Fibroblast of lung (primary cell): ENCODE measurements around the gene GDF11. TPM values are rescaled to one million over a fixed set of nuclear protein-coding genes. Genes with fewer than 3 reads are reported as not detected.
A peak's percentile ranks its signal among the peaks of the same experiment; 100 is the strongest.

ENCODE experiments used
- DNase-seq, 2 donors: peaks; one replicate each; pipeline versions ENCODE4 v3.0.0 to v3.0.0-alpha.2; 2010; ENCODE audit warnings: low read depth in 2 of 2
- H2AFZ ChIP-seq: 2 replicates; pipeline ENCODE4 v1.5.1; 2012; ENCODE audit warnings: low read length, control low read depth, inconsistent platforms
- H3K27ac ChIP-seq: 2 replicates; pipeline ENCODE4 v1.5.1; 2011; ENCODE audit warnings: low read length, control low read depth; ENCODE audit not compliant: insufficient read depth
- H3K27me3 ChIP-seq: 2 replicates; pipeline ENCODE4 v1.5.1; 2011; ENCODE audit warnings: mild to moderate bottlenecking, low read length; ENCODE audit not compliant: control insufficient read depth, insufficient read depth
- H3K36me3 ChIP-seq: 2 replicates; pipeline ENCODE4 v1.5.1; 2011; ENCODE audit warnings: low read length; ENCODE audit not compliant: control insufficient read depth, insufficient read depth
- H3K4me1 ChIP-seq: 2 replicates; pipeline ENCODE4 v1.5.1; 2011; ENCODE audit warnings: low read length; ENCODE audit not compliant: control insufficient read depth, insufficient read depth; ENCODE audit errors: extremely low read depth
- H3K4me2 ChIP-seq: 2 replicates; pipeline ENCODE4 v1.5.1; 2011; ENCODE audit warnings: low read length, control low read depth; ENCODE audit not compliant: insufficient read depth; ENCODE audit errors: extremely low read depth
- H3K4me3 ChIP-seq, 4 experiments: fragments of 200-600 bp in 1 of 4; sonication (generic) in 1 of 4; replicated peaks in 1 of 4; 2 replicates each; pipeline ENCODE4 v1.5.1; 2011 to 2016; ENCODE audit warnings: low read length in 4 of 4, low read depth in 3 of 4, mild to moderate bottlenecking in 3 of 4, control low read depth in 2 of 4, inconsistent platforms in 1 of 4, mixed read lengths in 1 of 4; ENCODE audit not compliant: insufficient read depth in 1 of 4; ENCODE audit errors: control extremely low read depth in 1 of 4
- H3K79me2 ChIP-seq: 2 replicates; pipeline ENCODE4 v1.5.1; 2012; ENCODE audit warnings: mild to moderate bottlenecking, low read length, inconsistent platforms; ENCODE audit not compliant: control insufficient read depth, insufficient read depth
- H3K9ac ChIP-seq: 2 replicates; pipeline ENCODE4 v1.5.1; 2011; ENCODE audit warnings: mild to moderate bottlenecking, low read length, control low read depth; ENCODE audit not compliant: insufficient read depth
- H3K9me3 ChIP-seq: 2 replicates; pipeline ENCODE4 v1.5.1; 2012; ENCODE audit warnings: low read depth, low read length; ENCODE audit not compliant: control insufficient read depth, insufficient read depth
- H4K20me1 ChIP-seq: 2 replicates; pipeline ENCODE4 v1.5.1; 2011; ENCODE audit warnings: low read length; ENCODE audit not compliant: control insufficient read depth, insufficient read depth; ENCODE audit errors: extremely low read depth
- EZH2 ChIP-seq: IDR thresholded peaks from 2 replicates; pipeline ENCODE4 v1.5.1; 2012; ENCODE audit warnings: low read length, control low read depth, mild to moderate bottlenecking; ENCODE audit errors: missing control alignments
- polyA plus RNA-seq, 2 donors: library from polyadenylated mRNA; depleted of rRNA in 1 of 2; stranded (reverse) in 1 of 2; unstranded in 1 of 2; fragments of >200 nt; gene quantifications; 2 replicates each; pipeline ENCODE4 v1.2.1, GENCODE V29; 2011 to 2012; ENCODE audit warnings: missing spikeins in 1 of 2
- total RNA-seq: library from RNA; depleted of rRNA; stranded (reverse); fragments of >200 nt; gene quantifications from 2 replicates; pipeline ENCODE4 v1.2.1, GENCODE V29; 2014
- TF ChIP-seq, protein P1 (sequence below), 2 donors: IDR thresholded peaks in 1 of 2; conservative IDR thresholded peaks in 1 of 2; 1 replicate in 1 of 2; 2 replicates in 1 of 2; pipeline ENCODE4 v1.5.1; 2011 to 2012; ENCODE audit warnings: low read length in 2 of 2, control low read depth in 1 of 2, inconsistent platforms in 1 of 2, low read depth in 1 of 2, mild to moderate bottlenecking in 1 of 2

The GDF11 gene
- total and polyA plus RNA-seq, 2 donors (not counting 1 experiment from before 2014, with no cell fraction given): 4.3 to 9.4 TPM

GRCh38 chr12:55704824-55705718 is 37.9 kb upstream of the GDF11 start:
- Histone ChIP-seq H3K27ac (no peak overlapping the region), H4K20me1 (no peaks in the 10 kb centered on the region), H3K79me2 (peaks cover 28% of the 10 kb centered on the region), H3K36me3 (peaks cover 2% of the 10 kb centered on the region), H3K4me3 (peak overlapping the region in 3 of 4 experiments; percentile 55 to 70 (median 70)), H2AFZ (no peak overlapping the region), H3K9ac (no peak overlapping the region), H3K27me3 (no peaks in the 10 kb centered on the region), H3K4me2 (peak overlapping the region; percentile 79), H3K4me1 (peaks cover 23% of the 10 kb centered on the region), H3K9me3 (no peaks in the 10 kb centered on the region)
- DNase-seq: no peak
- no peak for TF ChIP-seq EZH2
- TF ChIP-seq, protein P1, sequence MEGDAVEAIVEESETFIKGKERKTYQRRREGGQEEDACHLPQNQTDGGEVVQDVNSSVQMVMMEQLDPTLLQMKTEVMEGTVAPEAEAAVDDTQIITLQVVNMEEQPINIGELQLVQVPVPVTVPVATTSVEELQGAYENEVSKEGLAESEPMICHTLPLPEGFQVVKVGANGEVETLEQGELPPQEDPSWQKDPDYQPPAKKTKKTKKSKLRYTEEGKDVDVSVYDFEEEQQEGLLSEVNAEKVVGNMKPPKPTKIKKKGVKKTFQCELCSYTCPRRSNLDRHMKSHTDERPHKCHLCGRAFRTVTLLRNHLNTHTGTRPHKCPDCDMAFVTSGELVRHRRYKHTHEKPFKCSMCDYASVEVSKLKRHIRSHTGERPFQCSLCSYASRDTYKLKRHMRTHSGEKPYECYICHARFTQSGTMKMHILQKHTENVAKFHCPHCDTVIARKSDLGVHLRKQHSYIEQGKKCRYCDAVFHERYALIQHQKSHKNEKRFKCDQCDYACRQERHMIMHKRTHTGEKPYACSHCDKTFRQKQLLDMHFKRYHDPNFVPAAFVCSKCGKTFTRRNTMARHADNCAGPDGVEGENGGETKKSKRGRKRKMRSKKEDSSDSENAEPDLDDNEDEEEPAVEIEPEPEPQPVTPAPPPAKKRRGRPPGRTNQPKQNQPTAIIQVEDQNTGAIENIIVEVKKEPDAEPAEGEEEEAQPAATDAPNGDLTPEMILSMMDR (conservative IDR thresholded peaks at IDR 0.05 in 1 of 2, IDR thresholded peaks at IDR 0.05 in 1 of 2; ENCODE audit: low read depth in 1 of 2, low read length in 2 of 2): no peak

GRCh38 chr12:55705782-55706402 is 37.0 kb upstream of the GDF11 start:
- no peak overlapping the region for H3K9ac ChIP-seq
- H3K4me3 ChIP-seq: peak overlapping the region in 3 of 4 experiments; percentile 55 to 70 (median 70)
- peak overlapping the region; percentile 79 for H3K4me2 ChIP-seq
- TF ChIP-seq, protein P1 (conservative IDR thresholded peaks at IDR 0.05 in 1 of 2, IDR thresholded peaks at IDR 0.05 in 1 of 2; ENCODE audit: low read depth in 1 of 2, low read length in 2 of 2): peak; percentile 32 to 50
- no peak for TF ChIP-seq EZH2
- peaks cover 23% of the 10 kb centered on the region for H3K4me1 ChIP-seq
- H3K27me3 ChIP-seq: no peaks in the 10 kb centered on the region
- H3K9me3 ChIP-seq: no peaks in the 10 kb centered on the region
- peaks cover 2% of the 10 kb centered on the region for H3K36me3 ChIP-seq
- no peaks in the 10 kb centered on the region for H4K20me1 ChIP-seq
- H3K27ac ChIP-seq: no peak overlapping the region
- DNase-seq: no peak
- H2AFZ ChIP-seq: no peak overlapping the region
- peaks cover 28% of the 10 kb centered on the region for H3K79me2 ChIP-seq

DNA sequence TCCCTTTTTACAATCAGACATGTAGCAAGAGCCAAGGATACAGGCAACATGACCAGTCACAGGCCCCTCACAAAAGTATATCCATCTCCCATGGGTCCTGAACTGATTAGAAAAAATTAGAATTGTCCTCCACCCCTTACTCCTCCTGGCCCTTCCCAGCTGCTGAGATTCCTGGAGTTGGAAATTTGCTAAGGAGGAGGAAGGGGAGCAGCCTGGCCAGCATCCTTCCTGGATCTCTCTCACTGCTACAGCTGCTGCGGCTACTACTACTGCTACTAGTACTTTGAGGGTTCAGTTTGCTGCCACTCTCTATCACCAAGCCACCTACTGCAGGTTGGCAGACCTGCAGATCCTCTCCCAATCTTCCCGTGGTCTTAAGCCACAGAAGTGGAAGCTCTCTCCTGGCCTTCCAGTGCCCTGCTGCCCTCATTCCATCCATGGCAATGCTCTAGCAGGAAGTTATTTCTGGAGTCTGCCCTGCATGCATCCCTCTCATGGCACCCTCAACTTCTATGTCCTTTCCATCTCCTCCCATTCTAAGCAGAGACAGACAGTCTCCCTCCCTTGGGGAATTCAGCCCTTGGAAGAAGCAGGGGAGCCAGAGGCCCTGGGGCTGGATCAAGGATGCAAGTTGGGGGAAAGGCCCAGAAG is 36.2 kb upstream of the GDF11 start:
- Histone ChIP-seq H3K27me3 (no peaks in the 10 kb centered on the region), H3K9ac (peak overlapping the region; percentile 59), H3K36me3 (no peaks in the 10 kb centered on the region), H4K20me1 (no peaks in the 10 kb centered on the region), H3K4me2 (peak overlapping the region; percentile 79), H3K79me2 (peaks cover 28% of the 10 kb centered on the region), H3K27ac (no peak overlapping the region), H3K4me3 (peak overlapping the region; percentile 55 to 70 (median 65)), H3K9me3 (no peaks in the 10 kb centered on the region), H3K4me1 (peaks cover 20% of the 10 kb centered on the region), H2AFZ (no peak overlapping the region)
- DNase-seq: no peak
- TF ChIP-seq EZH2: no peak
- TF ChIP-seq, protein P1 (conservative IDR thresholded peaks at IDR 0.05 in 1 of 2, IDR thresholded peaks at IDR 0.05 in 1 of 2; ENCODE audit: low read depth in 1 of 2, low read length in 2 of 2): no peak
